HEK293 (cell line): Measurements from ENCODE around the gene CHST3.

Experiments
- CTCF ChIA-PET: fragments of 350-600 bp; formaldehyde crosslinking; extraction: SDS; loops from one replicate; lab custom pipeline; 2021; ENCODE audit warnings: antibody characterized with exemption; lab: Yijun Ruan, JAX
- POLR2A ChIA-PET: fragments of 300-600 bp; formaldehyde crosslinking; extraction: SDS; loops from one replicate; lab custom pipeline; 2020; ENCODE audit warnings: antibody characterized with exemption, inconsistent platforms; lab: Yijun Ruan, JAX
- H3K27ac ChIP-seq: fragments of 200-500 bp; sonication (Bioruptor generic); 2 replicates; pipeline ENCODE4 v1.5.1; 2014; ENCODE audit warnings: low read depth, low read length, control low read depth, inconsistent platforms; ENCODE audit errors: extremely low read depth
- H3K36me3 ChIP-seq, 2 experiments: fragments of 200-500 bp in 1 of 2; sonication (Bioruptor generic) in 1 of 2; 1 replicate in 1 of 2; 2 replicates in 1 of 2; pipeline ENCODE4 v1.5.1; 2014 to 2017; ENCODE audit warnings: inconsistent platforms in 2 of 2, low read length in 2 of 2; ENCODE audit not compliant: control insufficient read depth in 2 of 2, insufficient read depth in 1 of 2
- H3K4me1 ChIP-seq: fragments of 200-500 bp; sonication (Bioruptor generic); 2 replicates; pipeline ENCODE4 v1.5.1; 2014; ENCODE audit warnings: mild to moderate bottlenecking, low read length, inconsistent platforms; ENCODE audit not compliant: control insufficient read depth, insufficient read depth
- H3K4me3 ChIP-seq: 2 replicates; pipeline ENCODE4 v1.5.1; 2011; ENCODE audit warnings: low read depth, mild to moderate bottlenecking, control low read depth, low read length, moderate library complexity
- H3K9me3 ChIP-seq: fragments of 200-500 bp; sonication (Bioruptor generic); 2 replicates; pipeline ENCODE4 v1.5.1; 2014; ENCODE audit warnings: low read depth, low read length, inconsistent platforms; ENCODE audit not compliant: control insufficient read depth, insufficient read depth
- HOXA7 ChIP-seq: sonication (generic); formaldehyde crosslinking; IDR thresholded peaks from 2 replicates; pipeline ENCODE4 v1.8.1; 2022; ENCODE audit warnings: missing genetic modification reagents, borderline replicate concordance
- HOXC10 ChIP-seq: sonication (generic); formaldehyde crosslinking; IDR thresholded peaks from 2 replicates; pipeline ENCODE4 v1.8.1; 2023; ENCODE audit warnings: mild to moderate bottlenecking, missing genetic modification reagents
- KLF9 ChIP-seq: fragments of 450-650 bp; formaldehyde crosslinking; IDR thresholded peaks from 2 replicates; pipeline ENCODE4 v1.5.1; 2016; ENCODE audit warnings: missing biosample characterization, missing genetic modification characterization, low read depth
- OVOL3 ChIP-seq: fragments of 450-650 bp; formaldehyde crosslinking; IDR thresholded peaks from 2 replicates; pipeline ENCODE4 v1.5.1; 2016; ENCODE audit warnings: missing biosample characterization, missing genetic modification characterization
- SALL2 ChIP-seq: fragments of 450-650 bp; formaldehyde crosslinking; IDR thresholded peaks from 2 replicates; pipeline ENCODE4 v1.5.0; 2017; ENCODE audit warnings: missing biosample characterization, mild to moderate bottlenecking, missing genetic modification characterization, borderline replicate concordance
- SCRT2 ChIP-seq: fragments of 450-650 bp; formaldehyde crosslinking; IDR thresholded peaks from 2 replicates; pipeline ENCODE4 v1.5.1; 2016; ENCODE audit warnings: missing biosample characterization, missing genetic modification characterization
- SP2 ChIP-seq: fragments of 450-650 bp; formaldehyde crosslinking; IDR thresholded peaks from 2 replicates; pipeline ENCODE4 v1.5.1; 2016; ENCODE audit warnings: missing biosample characterization, missing genetic modification characterization
- SP7 ChIP-seq: fragments of 450-650 bp; formaldehyde crosslinking; IDR thresholded peaks from 2 replicates; pipeline ENCODE4 v1.5.1; 2016; ENCODE audit warnings: missing biosample characterization, missing genetic modification characterization
- YY2 ChIP-seq: fragments of 450-650 bp; formaldehyde crosslinking; IDR thresholded peaks from 2 replicates; pipeline ENCODE4 v1.5.1; 2016; ENCODE audit warnings: missing biosample characterization, missing genetic modification characterization
- ZEB2 ChIP-seq: fragments of 450-650 bp; formaldehyde crosslinking; IDR thresholded peaks from 2 replicates; pipeline ENCODE4 v1.5.1; 2016; ENCODE audit warnings: missing biosample characterization, missing genetic modification characterization
- ZFHX2 ChIP-seq: fragments of 450-650 bp; formaldehyde crosslinking; conservative IDR thresholded peaks from 2 replicates; pipeline ENCODE4 v1.5.1; 2016; ENCODE audit warnings: missing biosample characterization, missing genetic modification characterization
- ZNF140 ChIP-seq: fragments of 450-650 bp; formaldehyde crosslinking; IDR thresholded peaks from 2 replicates; pipeline ENCODE4 v1.5.1; 2016; ENCODE audit warnings: missing biosample characterization, missing genetic modification characterization
- ZNF174 ChIP-seq: fragments of 450-650 bp; formaldehyde crosslinking; IDR thresholded peaks from 2 replicates; pipeline ENCODE4 v1.5.0; 2017; ENCODE audit warnings: missing biosample characterization, mild to moderate bottlenecking, missing genetic modification characterization
- ZNF211 ChIP-seq: fragments of 450-650 bp; formaldehyde crosslinking; IDR thresholded peaks from 2 replicates; pipeline ENCODE4 v1.5.1; 2016; ENCODE audit warnings: low read depth, missing biosample characterization, missing genetic modification characterization
- ZNF223 ChIP-seq: fragments of 450-650 bp; formaldehyde crosslinking; IDR thresholded peaks from 2 replicates; pipeline ENCODE4 v1.5.1; 2016; ENCODE audit warnings: missing biosample characterization, missing genetic modification characterization
- ZNF248 ChIP-seq: fragments of 450-650 bp; formaldehyde crosslinking; IDR thresholded peaks from 2 replicates; pipeline ENCODE4 v1.5.1; 2017; ENCODE audit warnings: missing biosample characterization, missing genetic modification characterization
- ZNF311 ChIP-seq: fragments of 450-650 bp; formaldehyde crosslinking; IDR thresholded peaks from 2 replicates; pipeline ENCODE4 v1.5.1; 2017; ENCODE audit warnings: missing biosample characterization, missing genetic modification characterization, borderline replicate concordance
- ZNF426 ChIP-seq: fragments of 450-650 bp; formaldehyde crosslinking; IDR thresholded peaks from 2 replicates; pipeline ENCODE4 v1.5.1; 2017; ENCODE audit warnings: missing biosample characterization, missing genetic modification characterization, mild to moderate bottlenecking, inconsistent platforms, moderate library complexity
- ZNF621 ChIP-seq: fragments of 450-650 bp; formaldehyde crosslinking; IDR thresholded peaks from 2 replicates; pipeline ENCODE4 v1.5.1; 2017; ENCODE audit warnings: missing biosample characterization, missing genetic modification characterization
- ZNF629 ChIP-seq: fragments of 450-650 bp; formaldehyde crosslinking; IDR thresholded peaks from 2 replicates; pipeline ENCODE4 v1.5.1; 2017; ENCODE audit warnings: missing biosample characterization, missing genetic modification characterization
- ZNF664 ChIP-seq: fragments of 450-650 bp; formaldehyde crosslinking; IDR thresholded peaks from 2 replicates; pipeline ENCODE4 v1.5.1; 2016; ENCODE audit warnings: missing biosample characterization, missing genetic modification characterization
- ZNF670 ChIP-seq: fragments of 450-650 bp; formaldehyde crosslinking; IDR thresholded peaks from 2 replicates; pipeline ENCODE4 v1.5.1; 2016; ENCODE audit warnings: missing biosample characterization, missing genetic modification characterization, low read depth
- ZNF747 ChIP-seq: fragments of 450-650 bp; formaldehyde crosslinking; IDR thresholded peaks from 2 replicates; pipeline ENCODE4 v1.5.1; 2016; ENCODE audit warnings: missing biosample characterization, missing genetic modification characterization
- ZSCAN23 ChIP-seq: fragments of 450-650 bp; formaldehyde crosslinking; IDR thresholded peaks from 2 replicates; pipeline ENCODE4 v1.5.1; 2016; ENCODE audit warnings: missing biosample characterization, missing genetic modification characterization
- TF ChIP-seq, protein P1 (sequence below): fragments of 450-650 bp; formaldehyde crosslinking; IDR thresholded peaks from 2 replicates; pipeline ENCODE4 v1.5.1; 2016; ENCODE audit warnings: missing biosample characterization, missing genetic modification characterization
- TF ChIP-seq, protein P2 (sequence below): fragments of 450-650 bp; formaldehyde crosslinking; IDR thresholded peaks from 2 replicates; pipeline ENCODE4 v1.5.1; 2016; ENCODE audit warnings: missing biosample characterization, missing genetic modification characterization

Gene CHST3

DNA sequence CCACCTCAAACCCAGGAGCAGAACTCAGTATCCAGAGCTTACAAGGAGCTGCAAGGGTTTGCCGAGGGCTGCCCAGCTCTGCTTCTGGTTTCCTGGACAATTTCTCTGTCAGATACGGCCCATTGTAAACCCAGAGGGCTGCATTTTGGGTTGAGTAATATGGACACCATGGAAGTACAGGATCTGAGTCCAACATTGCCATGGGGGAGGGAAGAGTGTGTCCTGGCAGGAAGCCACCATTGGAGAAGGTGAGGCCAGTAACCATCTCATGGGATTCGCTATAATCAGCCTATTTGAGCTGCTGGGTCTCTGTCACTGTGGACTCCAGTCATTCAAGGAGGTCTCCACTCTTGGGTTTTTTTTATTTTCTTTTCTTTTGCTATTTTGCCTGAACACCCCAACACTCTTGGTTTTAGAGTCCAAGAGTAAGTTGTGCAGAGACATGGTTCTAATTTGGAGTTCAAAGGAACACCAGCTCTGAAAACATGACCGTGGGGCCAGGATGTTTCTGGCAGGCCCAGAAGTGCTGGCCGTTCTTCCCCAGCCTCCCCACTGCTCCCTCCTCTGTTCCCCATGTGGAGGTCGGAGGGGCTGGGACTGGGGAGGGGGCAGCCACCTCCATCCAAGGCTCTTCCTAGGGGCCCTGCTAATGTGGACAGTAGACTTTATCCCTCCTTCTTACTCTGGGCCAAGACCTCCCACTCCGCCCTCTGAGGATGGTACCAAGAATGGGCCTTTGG is 46.2 kb downstream of the CHST3 start:
- TF ChIP-seq YY2 (tag by site-specific recombination), result no peak
- 0 out of 2 replicates have a peak, but pooled peaks have one; percentile 1 for TF ChIP-seq SCRT2 (tag by site-specific recombination)
- CTCF ChIA-PET, result interaction anchor here (0.6 to 1.0 kb wide), 2 partner anchors 12 to 114 kb away, joined by 3 to 4 read pairs; no protein-coding TSS in a partner anchor
- POLR2A ChIA-PET, result no interaction called here
- Histone ChIP-seq H3K4me3 (no peak overlapping the region), H3K4me1 (peaks cover 4% of the 10 kb centered on the region; the same call in 1 of the 2 replicates), H3K27ac (peak overlapping the region; percentile 20; the same call in 1 of the 2 replicates), H3K9me3 (no peaks in the 10 kb centered on the region), H3K36me3 (peaks cover 0 to 40% of the 10 kb centered on the region in 2 experiments; a peak in 1 of 3 replicates)

DNA sequence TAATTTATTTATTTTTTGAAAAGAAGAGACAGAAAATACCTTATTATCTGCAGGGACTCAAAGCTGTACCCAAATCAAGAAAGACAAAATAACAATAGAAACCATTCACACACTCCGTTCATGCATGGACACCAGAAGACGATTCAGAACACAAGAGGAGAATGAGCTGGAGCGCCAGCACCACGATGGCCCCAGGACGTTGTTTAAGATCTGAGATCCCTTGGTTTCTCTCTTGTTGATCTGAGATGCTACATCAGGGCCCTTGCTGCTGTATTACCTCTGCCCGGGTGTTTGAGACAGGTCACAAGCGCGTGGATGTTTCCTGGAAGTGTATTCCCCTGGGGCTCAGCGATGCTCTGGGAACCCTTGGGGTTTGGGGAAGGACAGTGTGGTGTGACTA is 46.8 kb downstream of the CHST3 start:
- ChIA-PET CTCF (interaction anchor here (1.0 kb wide), 1 partner anchor 115 kb away, joined by 3 read pairs; no protein-coding TSS in a partner anchor), POLR2A (no interaction called here)
- TF ChIP-seq ZNF311 (tag by site-specific recombination) (no peak), ZNF140 (tag by site-specific recombination) (no peak), ZEB2 (tag by site-specific recombination) (no peak), ZNF664 (tag by site-specific recombination) (0 out of 2 replicates have a peak, but pooled peaks have one; percentile 29)
- Histone ChIP-seq H3K4me3 (no peak overlapping the region), H3K36me3 (peaks cover 0 to 40% of the 10 kb centered on the region in 2 experiments; a peak in 1 of 3 replicates), H3K4me1 (peaks cover 4% of the 10 kb centered on the region; the same call in 1 of the 2 replicates), H3K27ac (no peak overlapping the region), H3K9me3 (no peaks in the 10 kb centered on the region)

DNA sequence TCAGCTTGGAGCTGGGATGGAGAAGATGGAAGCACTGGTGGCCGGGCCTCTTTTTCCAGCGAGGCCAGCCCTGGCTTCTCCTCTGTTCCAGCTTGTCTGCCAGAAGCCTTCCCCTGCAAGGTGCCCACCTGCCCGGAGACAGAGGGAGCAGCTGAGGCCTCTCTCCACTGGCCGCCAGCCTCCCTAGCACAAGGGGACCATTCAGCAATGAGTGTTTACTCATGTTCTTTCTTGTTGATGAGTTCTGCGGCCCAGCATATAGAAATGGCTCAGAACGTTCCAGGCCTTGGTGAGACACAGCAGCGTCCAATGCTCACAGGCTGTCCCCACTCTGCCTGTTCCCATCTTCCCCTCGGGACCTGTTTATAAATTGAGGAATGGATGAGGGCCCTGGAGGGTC is 47.3 kb downstream of the CHST3 start:
- POLR2A ChIA-PET, result no interaction called here
- no peak overlapping the region for H3K27ac ChIP-seq
- CTCF ChIA-PET, result interaction anchor here (0.6 to 1.0 kb wide), 2 partner anchors 115 to 147 kb away, joined by 3 read pairs; no protein-coding TSS in a partner anchor

More for the DNA sequence above, 47.3 kb downstream of the CHST3 start:
- TF ChIP-seq ZNF629 (tag by site-specific recombination) (no peak), ZNF174 (tag by site-specific recombination) (no peak), HOXA7 (CRISPR knock-in tag) (no peak), ZFHX2 (tag by site-specific recombination) (no peak), ZNF223 (tag by site-specific recombination) (no peak), OVOL3 (tag by site-specific recombination) (no peak), ZNF747 (no peak), ZNF426 (tag by site-specific recombination) (no peak), HOXC10 (CRISPR knock-in tag) (no peak), SP7 (tag by site-specific recombination) (no peak), SP2 (tag by site-specific recombination) (no peak), ZNF670 (tag by site-specific recombination) (no peak), ZNF248 (tag by site-specific recombination) (no peak), ZSCAN23 (tag by site-specific recombination) (no peak), ZNF211 (tag by site-specific recombination) (no peak), KLF9 (tag by site-specific recombination) (no peak), SALL2 (tag by site-specific recombination) (no peak), ZNF621 (tag by site-specific recombination) (no peak)
- TF ChIP-seq, protein P1, sequence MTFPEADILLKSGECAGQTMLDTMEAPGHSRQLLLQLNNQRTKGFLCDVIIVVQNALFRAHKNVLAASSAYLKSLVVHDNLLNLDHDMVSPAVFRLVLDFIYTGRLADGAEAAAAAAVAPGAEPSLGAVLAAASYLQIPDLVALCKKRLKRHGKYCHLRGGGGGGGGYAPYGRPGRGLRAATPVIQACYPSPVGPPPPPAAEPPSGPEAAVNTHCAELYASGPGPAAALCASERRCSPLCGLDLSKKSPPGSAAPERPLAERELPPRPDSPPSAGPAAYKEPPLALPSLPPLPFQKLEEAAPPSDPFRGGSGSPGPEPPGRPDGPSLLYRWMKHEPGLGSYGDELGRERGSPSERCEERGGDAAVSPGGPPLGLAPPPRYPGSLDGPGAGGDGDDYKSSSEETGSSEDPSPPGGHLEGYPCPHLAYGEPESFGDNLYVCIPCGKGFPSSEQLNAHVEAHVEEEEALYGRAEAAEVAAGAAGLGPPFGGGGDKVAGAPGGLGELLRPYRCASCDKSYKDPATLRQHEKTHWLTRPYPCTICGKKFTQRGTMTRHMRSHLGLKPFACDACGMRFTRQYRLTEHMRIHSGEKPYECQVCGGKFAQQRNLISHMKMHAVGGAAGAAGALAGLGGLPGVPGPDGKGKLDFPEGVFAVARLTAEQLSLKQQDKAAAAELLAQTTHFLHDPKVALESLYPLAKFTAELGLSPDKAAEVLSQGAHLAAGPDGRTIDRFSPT (tag by site-specific recombination), result no peak
- TF ChIP-seq, protein P2, sequence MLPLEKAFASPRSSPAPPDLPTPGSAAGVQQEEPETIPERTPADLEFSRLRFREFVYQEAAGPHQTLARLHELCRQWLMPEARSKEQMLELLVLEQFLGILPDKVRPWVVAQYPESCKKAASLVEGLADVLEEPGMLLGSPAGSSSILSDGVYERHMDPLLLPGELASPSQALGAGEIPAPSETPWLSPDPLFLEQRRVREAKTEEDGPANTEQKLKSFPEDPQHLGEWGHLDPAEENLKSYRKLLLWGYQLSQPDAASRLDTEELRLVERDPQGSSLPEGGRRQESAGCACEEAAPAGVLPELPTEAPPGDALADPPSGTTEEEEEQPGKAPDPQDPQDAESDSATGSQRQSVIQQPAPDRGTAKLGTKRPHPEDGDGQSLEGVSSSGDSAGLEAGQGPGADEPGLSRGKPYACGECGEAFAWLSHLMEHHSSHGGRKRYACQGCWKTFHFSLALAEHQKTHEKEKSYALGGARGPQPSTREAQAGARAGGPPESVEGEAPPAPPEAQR (tag by site-specific recombination), result no peak
- H3K4me1 ChIP-seq, result peaks cover 4% of the 10 kb centered on the region; the same call in 1 of the 2 replicates
- no peaks in the 10 kb centered on the region for H3K9me3 ChIP-seq
- no peak overlapping the region for H3K4me3 ChIP-seq
- peaks cover 0 to 36% of the 10 kb centered on the region in 2 experiments; a peak in 1 of 3 replicates for H3K36me3 ChIP-seq
